ENCODE data around the gene RNPEPL1. TPM values are rescaled to one million over a fixed set of nuclear protein-coding genes. Genes with fewer than 3 reads are reported as not detected.

RNPEPL1 gene
- total RNA-seq: 10.6 TPM

GRCh38 chr2:240567872-240568677 is at the start of gene RNPEPL1:
Gene RNPEPL1 (plus strand): TSS chr2:240568484. CDS start chr2:240568587, 103 bp downstream.

GRCh38 chr2:240557808-240558207 is 10.5 kb upstream of the RNPEPL1 start, which contains the start of gene ANKMY1:
Gene ANKMY1 (minus strand): TSS chr2:240557988. CDS start chr2:240557335, 653 bp downstream.

GRCh38 chr2:240560084-240560479 is 8.2 kb upstream of the RNPEPL1 start, which contains the start of gene DUSP28:
Gene DUSP28 (plus strand): TSS chr2:240560357. CDS start chr2:240560685, 328 bp downstream.

GRCh38 chr2:240586198-240586918 is 18.1 kb downstream of the RNPEPL1 start, which contains the start of gene CAPN10:
Gene CAPN10 (plus strand): TSS chr2:240586734. CDS start chr2:240586912, 178 bp downstream.

GRCh38 chr2:240624950-240625621 is 56.8 kb downstream of the RNPEPL1 start, which contains the start of gene GPR35:
Gene GPR35 (plus strand): TSS chr2:240625480. CDS start chr2:240629953, 4,473 bp downstream.

Other genes starting within 250 kb of the RNPEPL1 start
- gene GPC1, start 132.8 kb upstream of the RNPEPL1 start, total RNA-seq: 89.2 TPM
- gene ANKMY1, start 10.5 kb upstream of the RNPEPL1 start, total RNA-seq: 27.9 TPM
- gene DUSP28, start 8.1 kb upstream of the RNPEPL1 start, total RNA-seq: 6.3 TPM
- gene CAPN10, start 18.2 kb downstream of the RNPEPL1 start, total RNA-seq: 52.9 TPM
- 2.5 TPM for gene GPR35, start 57.0 kb downstream of the RNPEPL1 start, total RNA-seq
- gene AQP12B, start 114.4 kb downstream of the RNPEPL1 start, total RNA-seq: not detected
- not detected for gene AQP12A, start 123.4 kb downstream of the RNPEPL1 start, total RNA-seq